HG03575 (cell line): ENCODE data around the gene SBK1.

ENCODE experiments used
- ATAC-seq: cut with Tn5 transposase; IDR thresholded peaks from one replicate; pipeline ENCODE4 v1.9.1; 2021; ENCODE audit not compliant: unreplicated experiment, insufficient number of reproducible peaks, low FRiP score; ENCODE audit errors: extremely low read depth

SBK1 gene

DNA sequence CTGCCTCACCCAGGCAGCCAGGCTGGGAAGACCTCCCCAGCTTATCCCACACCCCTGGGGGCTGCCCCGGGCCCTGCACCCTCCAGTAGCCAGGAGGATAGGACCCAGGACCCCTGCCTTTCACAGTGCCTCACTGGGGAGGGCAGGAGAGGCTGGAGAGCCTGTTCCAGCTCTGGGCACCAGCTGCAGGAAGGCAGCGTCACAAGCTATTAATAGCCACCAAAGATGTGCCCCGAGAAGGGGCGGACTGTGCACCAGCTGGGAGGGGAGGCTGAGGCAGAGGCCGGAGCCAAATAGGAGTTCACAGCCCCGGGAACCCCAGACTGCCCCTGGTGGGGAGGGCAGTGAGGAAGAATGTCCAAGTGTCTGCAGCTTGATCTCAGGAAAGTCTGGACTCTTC is 8.8 kb downstream of the SBK1 start:
- no peak for ATAC-seq

DNA sequence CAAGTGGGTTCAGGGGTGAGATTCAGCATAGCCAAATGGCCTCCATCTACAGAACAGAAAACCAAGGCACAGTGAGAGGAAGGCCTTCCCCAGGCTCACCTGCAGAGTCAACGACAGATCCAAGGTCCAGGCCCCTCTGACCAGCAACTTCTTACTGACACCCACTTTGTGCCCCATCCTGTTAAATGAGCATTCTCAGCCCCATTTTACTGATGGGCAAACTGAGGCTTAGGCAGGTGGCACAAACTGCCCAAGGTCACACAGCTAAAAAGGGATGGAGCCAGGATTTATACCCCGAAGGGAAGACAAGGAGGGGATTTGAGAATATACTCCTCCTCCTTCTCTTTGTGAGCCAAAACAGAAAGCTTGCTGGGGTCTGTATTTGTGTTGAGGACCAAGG is 9.3 kb downstream of the SBK1 start:
- ATAC-seq = no peak

DNA sequence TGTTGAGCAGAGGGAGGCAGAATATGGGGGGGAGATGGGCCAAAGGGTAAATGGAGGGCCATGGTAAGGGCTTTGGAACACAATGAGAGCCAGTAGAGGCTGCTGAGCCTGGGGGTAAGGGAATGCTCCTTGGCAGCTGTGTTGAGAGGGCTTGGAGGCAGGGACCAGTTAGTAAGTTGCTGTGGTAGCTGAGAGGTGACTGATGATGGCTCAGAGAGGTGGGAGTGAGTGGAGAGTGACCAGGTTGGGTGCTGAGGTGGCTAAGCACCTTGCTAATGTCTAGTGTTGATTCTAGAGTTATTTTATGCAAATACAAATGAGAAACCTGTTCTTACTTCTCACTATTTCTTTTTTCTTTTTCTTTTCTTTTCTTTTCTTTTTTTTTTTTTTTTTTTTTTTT is 10.8 kb downstream of the SBK1 start:
- ATAC-seq = no peak

DNA sequence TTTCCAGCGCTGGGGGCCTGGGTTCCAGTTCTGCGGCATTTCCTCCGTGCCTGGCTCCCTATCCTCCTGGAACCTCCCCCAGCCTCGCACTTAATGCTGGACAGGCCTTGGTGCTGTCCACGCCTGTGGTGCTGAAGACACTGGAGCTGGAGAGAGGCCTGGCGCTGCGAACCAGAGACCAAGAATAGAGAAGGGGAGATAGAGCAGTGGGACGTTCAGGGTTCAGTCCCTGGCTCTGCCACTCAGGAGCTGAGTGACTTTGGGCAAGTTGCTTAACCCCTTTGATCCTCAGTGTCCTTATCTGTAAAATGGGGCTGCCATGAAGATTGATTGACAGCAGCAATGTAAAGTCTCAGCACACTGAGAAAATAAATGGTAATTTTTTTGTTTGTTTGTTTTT is 11.9 kb downstream of the SBK1 start:
- ATAC-seq = no peak

DNA sequence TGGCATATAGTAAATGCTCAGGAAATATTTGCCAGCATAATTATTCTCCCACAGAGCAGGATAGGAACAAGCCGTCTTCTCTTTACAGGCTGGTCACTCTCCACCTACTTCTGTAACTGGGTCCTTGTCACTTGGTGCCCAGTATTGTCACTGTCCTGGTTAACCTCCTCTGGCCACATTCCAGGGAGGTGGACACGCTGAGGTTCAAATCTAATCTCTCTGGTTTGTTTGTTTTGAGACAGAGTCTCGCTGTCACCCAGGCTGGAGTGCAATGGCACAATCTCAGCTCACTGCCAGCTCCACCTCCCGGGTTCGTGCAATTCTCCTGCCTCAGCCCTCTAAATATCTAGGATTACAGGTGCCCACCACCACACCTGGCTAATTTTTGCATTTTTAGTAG is 15.6 kb downstream of the SBK1 start:
- ATAC-seq = no peak

DNA sequence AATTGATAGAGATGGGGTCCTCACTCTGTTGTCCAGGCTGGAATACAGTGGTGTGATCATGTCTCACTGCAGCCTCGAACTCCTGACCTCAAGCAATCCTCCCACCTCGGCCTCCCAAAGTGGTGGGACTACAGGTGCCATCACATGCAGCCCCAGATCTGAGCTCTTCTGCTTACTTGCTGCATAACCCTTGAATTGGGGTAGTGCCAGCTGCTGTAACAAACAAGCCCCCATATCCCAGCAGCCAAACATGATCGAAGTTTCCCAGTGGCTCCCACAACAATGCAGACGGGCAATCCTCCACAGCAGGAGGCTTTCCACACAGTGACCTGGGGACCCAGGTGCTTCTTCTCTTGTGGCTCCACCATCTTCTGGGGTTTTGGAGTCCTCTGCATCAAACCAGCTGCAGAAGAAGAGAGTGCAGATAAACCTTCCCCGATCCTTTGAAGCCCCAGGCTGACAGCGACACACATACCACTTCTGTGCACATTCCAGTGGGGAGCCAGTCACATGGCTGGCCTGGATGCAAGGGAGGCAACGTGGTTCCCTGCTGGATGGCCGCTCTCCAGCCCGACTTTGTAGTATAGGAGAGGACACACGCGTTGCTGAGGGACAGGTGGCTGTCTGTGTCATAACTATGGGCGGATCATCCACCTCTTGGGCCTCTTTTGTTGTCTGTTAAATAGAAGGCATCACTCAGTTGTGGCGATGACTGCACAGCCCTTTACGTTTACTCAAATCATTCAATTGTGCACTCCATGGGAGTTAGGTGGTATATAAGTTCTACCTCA is 16.7 kb downstream of the SBK1 start:
- no peak for ATAC-seq

DNA sequence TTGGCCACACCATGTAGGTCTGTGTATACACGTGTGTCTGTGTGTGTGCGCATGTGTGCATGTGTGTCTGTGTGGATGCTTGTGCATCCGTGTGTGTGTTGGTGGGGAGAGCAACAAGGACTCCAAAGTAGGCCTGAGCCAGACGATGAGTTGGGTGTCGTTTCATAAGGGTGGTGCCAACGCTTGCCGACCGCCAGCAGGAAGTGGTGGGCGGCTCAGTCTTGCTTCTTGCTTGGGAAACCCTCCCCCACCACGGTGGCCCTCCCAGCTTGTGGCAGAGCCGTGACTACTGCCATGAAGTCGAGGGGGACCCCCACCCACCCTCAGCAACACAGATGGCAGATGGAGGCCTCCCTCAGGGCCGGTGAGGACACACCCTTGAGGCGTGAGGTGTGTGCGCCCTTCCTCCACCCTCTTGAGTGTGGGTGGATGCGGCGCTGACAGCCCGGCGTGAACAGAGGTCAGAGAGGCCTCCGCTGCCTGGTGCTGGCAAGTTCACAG is 17.5 kb downstream of the SBK1 start:
- no peak for ATAC-seq

DNA sequence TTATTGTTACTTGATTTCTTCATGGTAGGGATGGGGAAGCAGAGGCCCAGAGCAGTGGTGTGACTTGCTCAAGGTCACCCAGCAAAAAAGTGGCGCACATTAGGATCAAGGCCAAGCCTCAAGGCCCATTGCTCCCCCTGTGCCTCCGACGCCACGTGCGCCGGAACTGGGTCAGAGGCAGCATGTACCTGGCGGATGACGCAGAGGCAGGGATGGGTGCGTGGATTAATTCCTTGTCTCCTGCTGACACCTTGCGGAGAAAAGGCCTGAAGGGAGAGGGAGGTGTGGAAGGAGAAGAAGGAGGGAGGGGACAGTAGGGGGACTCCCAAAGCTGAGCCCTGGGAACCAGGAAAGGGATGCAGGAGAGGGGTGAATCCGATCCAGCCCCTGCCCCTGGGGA is 18.5 kb downstream of the SBK1 start:
- ATAC-seq = no peak

DNA sequence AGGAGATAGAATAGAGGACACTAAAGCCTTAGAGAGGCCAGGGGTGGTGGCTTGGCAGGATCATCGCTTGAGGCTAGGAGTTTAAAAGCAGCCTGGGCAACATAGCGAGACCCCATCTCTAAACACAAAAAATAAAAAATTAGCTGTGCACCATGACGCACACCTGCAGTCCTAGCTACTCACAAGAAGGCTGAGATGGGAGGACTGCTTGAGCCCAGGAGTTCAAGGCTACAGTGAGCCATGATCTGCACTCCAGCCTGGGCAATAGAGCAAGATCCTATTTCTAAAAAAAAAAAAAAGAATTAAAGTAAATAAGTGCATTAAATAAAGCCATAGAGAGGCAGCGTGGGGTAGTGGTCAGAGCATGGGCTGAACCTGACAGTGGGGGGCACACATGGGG is 19.1 kb downstream of the SBK1 start:
- no peak for ATAC-seq

DNA sequence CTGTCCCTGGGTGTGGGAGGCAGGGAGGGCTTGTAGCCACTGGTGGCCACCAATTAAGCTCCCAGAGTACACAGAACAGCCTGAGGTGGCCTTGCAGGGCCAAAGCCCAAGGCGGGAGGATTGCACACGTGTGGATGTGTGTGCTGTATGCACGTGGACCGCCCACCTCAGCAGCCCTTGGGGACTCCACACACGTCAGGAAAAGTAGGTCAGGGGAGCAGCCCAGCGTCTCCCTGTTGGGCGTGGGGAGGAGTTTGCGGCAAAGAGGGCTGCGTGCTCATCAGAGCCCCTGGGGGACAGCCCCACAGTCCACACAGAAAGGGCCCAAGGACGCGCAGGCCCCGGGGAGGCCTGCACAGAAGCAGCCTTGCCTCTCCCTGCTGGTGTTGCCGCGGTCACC is 19.6 kb downstream of the SBK1 start:
- ATAC-seq = no peak

DNA sequence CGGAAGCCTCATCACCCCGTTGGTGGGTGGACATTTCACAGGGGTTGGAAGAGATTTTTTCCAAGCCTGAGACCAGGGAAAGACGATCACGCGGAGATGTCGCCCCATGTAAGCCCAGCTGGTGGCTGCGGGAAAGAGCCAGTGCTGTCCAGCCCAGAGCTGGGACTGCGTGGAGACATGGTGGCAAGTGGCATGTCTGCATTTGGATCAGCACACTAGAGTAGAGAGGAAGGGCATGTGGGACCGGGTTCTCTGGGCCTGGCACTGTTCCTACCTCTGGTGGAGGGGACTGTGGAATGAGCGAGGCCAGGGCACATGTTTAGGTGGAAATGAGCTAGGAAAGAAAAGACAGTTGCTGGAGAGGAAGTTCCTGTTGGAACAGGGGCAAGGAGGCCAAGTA is 20.0 kb downstream of the SBK1 start:
- ATAC-seq = no peak

DNA sequence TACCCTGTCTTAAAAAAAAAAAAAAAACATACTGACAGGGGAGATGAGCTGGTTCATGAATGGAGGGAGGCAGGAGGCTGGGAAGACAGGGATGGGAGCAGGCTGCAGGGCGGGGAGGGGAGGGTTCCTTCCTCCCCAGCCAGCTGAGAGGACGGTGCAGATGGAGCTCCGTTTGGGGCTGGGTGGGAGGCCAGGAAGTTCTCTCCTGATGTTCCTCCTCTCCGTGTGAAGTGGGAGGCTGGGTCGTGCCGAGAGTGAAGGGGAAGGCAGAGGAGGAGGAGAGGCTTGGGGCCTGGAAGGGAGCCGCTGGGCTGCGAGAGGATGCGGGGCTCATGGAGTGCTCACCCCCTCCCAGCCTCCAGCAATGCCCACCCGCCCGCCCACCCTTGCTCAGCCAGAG is 21.3 kb downstream of the SBK1 start:
- no peak for ATAC-seq

DNA sequence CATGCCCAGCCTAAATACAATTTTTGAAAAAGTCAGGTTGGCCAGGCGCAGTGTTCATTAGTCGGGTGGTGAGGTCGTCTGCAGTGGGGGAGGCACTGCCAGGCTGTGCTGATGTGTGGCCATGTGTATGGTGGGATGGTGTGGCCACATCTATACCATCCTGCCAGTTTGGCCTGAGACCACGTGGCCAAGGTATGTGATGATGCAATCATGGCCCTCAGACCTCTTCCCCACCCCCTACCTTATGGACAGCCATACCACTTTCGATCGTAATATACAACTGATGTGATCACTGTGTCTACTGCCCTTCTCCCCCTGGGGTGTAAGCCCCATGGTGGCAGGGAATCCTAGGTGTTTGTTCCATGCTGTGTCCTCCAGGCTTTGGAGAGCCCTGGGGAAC is 23.7 kb downstream of the SBK1 start:
- no peak for ATAC-seq

DNA sequence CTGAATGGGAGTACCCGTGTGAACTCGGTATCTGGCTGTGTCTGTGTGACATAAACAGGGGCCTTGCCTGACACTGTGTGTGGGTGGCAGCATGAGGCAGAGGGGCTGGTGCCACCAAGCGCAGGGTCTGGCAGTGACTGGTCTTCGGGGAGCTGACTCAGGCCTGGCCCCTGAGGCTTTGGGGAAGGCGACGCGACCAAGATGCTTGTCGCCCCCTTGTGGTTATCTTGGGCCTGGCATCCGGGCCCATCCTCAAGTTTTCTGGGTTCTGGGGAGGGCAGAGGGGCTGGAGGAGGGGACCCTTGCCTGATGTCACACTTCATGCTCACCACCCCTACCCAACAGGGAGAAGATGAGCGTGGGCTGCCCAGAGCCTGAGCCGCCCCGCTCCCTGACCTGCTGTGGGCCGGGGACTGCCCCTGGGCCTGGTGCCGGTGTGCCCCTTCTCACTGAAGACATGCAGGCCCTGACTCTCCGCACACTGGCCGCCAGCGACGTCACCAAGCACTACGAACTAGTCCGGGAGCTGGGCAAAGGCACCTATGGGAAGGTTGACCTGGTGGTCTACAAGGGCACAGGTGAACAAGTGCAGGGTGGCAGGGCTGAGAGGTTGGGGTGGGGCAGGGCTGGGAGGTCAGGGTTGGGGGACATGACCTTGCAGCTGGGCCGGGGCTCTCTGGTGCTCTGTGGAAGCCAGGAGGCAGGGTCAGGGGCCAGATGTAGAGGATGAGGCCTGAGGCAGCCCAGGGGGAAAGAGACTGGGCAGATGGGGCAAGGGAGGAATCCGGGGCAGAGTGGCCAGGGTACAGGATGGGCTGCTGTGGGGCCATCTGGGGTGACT is 24.9 kb downstream of the SBK1 start:
- no peak for ATAC-seq

DNA sequence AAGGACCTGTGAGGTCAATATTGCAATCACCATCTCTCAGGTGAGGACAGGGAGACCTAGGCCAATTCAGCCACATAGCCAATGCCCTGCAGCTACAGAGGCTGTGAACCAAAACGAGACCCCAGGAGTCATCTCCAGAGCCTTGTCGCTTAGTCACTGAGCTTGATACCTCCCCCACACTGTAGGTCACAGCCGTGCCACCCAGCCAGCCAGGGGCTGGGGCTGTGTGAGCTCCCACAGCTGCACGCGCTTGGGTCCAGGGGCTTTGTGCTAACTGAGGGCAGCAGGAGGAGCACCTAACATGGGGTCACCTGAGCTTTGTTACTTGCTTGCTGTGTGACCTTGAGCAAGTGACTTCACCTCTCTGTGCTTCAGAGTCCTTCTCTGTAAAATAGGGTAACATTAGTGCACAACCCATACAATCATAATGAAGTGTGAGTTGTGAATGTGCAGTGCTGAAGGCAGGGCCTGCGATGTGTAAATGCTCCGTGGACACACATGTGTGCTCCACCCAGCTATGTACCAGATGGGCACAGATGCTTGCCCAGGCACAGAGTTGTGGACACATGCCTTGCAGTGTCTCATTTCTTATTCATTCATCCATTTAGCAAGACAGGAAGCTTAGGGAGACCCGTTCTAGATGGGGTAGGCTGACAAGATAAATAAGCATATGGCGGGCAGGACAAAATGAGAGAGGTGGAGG is 25.9 kb downstream of the SBK1 start:
- no peak for ATAC-seq

DNA sequence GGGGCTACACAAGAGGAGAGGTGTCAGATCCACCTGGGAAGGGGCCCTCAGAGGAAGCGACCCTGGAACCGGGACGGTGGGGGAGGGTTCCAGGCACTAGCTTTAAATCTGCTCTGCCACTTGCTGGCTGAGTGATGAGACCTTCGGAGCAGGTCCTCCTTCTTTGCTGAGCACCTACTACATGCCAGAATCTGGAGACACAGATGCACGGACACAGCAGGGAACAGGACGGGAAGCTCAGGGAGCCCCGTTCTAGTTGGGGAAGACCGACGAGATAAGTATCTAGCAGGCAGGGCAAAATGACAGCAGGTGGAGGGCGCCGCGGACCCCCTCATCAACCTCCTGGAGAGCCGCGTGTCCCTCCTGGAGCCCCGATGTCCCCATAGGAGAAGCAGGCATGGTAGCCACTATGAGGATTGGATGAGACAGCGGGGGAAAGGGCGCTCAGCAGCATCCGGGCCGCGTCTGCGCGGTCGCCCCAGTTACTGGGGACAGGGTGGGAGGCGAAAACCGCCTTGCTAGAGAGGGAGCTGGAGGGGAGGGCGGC is 27.2 kb downstream of the SBK1 start:
- ATAC-seq = no peak

DNA sequence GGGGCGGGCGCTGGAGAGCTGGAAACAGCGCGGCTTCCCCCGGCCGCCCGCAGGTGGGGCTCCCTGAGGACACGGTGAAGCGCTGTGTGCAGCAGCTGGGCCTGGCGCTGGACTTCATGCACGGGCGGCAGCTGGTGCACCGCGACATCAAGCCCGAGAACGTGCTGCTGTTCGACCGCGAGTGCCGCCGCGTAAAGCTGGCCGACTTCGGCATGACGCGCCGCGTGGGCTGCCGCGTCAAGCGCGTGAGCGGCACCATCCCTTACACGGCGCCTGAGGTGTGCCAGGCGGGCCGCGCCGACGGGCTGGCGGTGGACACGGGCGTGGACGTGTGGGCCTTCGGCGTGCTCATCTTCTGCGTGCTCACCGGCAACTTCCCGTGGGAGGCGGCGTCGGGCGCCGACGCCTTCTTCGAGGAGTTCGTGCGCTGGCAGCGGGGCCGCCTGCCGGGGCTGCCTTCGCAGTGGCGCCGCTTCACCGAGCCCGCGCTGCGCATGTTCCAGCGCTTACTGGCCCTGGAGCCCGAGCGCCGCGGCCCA is 27.8 kb downstream of the SBK1 start:
- ATAC-seq = no peak

DNA sequence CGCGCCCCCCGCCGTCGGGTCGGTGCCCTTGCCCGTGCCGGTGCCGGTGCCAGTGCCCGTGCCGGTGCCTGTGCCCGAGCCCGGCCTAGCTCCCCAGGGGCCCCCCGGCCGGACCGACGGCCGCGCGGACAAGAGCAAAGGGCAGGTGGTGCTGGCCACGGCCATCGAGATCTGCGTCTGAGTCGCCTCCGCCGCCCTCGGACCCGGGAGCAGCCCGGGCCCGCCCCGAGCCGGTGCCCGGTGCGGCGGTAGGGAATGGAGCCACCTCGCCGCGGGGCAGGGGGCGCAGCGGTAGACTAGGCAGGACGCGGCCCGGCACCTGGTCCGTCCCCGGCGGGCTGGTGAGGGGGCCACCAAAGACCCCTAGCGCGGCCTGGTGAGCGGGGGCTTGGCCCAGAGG is 28.4 kb downstream of the SBK1 start:
- no peak for ATAC-seq

DNA sequence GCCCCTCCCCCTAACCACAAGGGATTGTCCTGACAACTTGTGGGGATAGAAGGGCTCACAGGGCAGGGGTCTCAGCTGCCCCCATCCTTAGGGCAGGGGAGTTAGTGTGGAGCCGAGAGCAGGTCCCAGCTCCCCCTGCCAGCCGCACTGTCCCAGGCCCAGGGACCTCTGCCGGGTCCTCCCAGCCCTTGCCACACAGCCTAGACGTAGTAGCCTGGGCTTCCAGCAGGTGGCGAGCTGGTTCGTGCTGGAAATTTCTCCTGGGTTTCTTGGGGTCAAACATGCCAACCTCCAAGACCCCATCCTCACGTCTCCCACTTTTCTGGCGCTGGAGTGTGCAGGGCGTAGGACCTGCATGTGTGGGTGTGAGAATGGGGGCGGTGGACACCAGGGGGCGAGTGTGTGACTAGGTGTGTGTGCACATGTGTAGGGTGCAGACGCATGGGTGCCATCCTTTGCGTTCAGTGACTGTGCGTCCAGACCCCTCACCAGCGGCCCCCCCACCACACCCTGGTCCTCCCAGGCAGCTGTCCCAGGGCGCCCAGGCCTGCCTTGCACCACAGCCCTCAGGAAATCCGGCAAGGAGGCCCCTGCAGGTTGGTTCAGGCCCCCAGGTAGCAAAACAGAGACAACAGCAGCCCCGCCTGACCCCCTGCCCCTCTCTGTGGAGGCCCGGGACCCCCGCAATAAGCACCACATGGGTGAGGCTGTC is 29.5 kb downstream of the SBK1 start:
- no peak for ATAC-seq
